GM12865 (cell line): ENCODE results near the gene PJA1.

Source experiments
- DNase-seq: peaks from one replicate; pipeline ENCODE4 v3.0.0; 2010; ENCODE audit warnings: low read depth
- H3K4me3 ChIP-seq: 2 replicates; pipeline ENCODE4 v1.5.1; 2011; ENCODE audit warnings: mild to moderate bottlenecking, low read depth, low read length, control low read depth
- CTCF ChIP-seq: IDR thresholded peaks from 2 replicates; pipeline ENCODE4 v1.5.1; 2011; ENCODE audit warnings: low read length, control low read depth, low read depth, inconsistent platforms; ENCODE audit not compliant: insufficient read depth; ENCODE audit errors: missing control alignments

The PJA1 gene

GRCh38 chrX:69162361-69162865 lies 2.8 kb downstream of the PJA1 start:
- peak; percentile 5 for DNase-seq
- no peak overlapping the region for H3K4me3 ChIP-seq
- no peak for TF ChIP-seq CTCF

GRCh38 chrX:69161786-69162349 lies 3.4 kb downstream of the PJA1 start:
- H3K4me3 ChIP-seq: no peak overlapping the region
- no peak for DNase-seq
- TF ChIP-seq CTCF: no peak

- DNase-seq: no peak
- H3K4me3 ChIP-seq: no peak overlapping the region
- no peak for TF ChIP-seq CTCF
Measured at GRCh38 chrX:69161371-69161770, 3.9 kb downstream of the PJA1 start.

GRCh38 chrX:69158166-69158980 lies 6.9 kb downstream of the PJA1 start:
- no peak overlapping the region for H3K4me3 ChIP-seq
- TF ChIP-seq CTCF: peak; percentile 56
- peak; percentile 61 for DNase-seq

GRCh38 chrX:69156638-69157037 lies 8.6 kb downstream of the PJA1 start:
- DNase-seq: no peak

GRCh38 chrX:69155786-69156520 lies 9.3 kb downstream of the PJA1 start:
- DNase-seq: no peak
- TF ChIP-seq CTCF: no peak

More at GRCh38 chrX:69156638-69157037, 8.6 kb downstream of the PJA1 start:
- H3K4me3 ChIP-seq: no peak overlapping the region
- no peak for TF ChIP-seq CTCF

More at GRCh38 chrX:69155786-69156520, 9.3 kb downstream of the PJA1 start:
- no peak overlapping the region for H3K4me3 ChIP-seq
